HG03469 (cell line): ENCODE results near the gene SP1.
A peak's percentile ranks its signal among the peaks of the same experiment; 100 is the strongest.
"Not testable (repeated sequence)": the region's sequence is repeated elsewhere in the genome, so short reads cannot be mapped to it uniquely, and the experiment has no call there.

Experiments
- ATAC-seq: cut with Tn5 transposase; IDR thresholded peaks from one replicate; pipeline ENCODE4 v1.9.1; 2021; ENCODE audit warnings: mild to moderate bottlenecking, moderate library complexity, moderate number of reproducible peaks; ENCODE audit not compliant: unreplicated experiment

The SP1 gene

DNA sequence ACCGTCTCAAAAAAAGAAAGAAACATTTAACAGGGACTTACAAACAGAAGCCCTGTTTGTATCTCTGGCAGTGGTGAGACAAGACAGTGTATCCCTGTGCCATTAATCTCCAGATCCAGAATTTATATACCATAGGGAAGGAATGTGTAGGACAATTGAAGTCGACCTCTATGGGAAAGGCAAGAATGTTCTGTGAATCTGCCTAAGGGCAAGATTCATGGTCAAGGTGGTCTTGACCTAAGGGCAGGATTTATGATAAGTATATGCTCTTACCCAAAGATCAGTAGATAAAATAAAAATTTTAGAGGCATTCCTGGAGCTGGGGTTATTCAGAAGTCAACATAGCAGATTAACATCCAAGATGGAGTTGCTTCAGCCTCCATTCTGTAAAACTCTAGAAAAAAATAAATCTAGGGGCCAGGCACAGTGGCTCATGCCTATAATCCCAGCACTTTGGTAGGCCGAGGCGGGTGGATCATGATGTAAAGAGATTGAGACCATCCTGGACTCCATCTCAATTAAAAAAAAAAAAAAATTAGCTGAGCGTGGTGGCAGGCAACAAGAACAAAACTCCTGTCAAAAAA is 21.0 kb upstream of the SP1 start:
- no peak for ATAC-seq

DNA sequence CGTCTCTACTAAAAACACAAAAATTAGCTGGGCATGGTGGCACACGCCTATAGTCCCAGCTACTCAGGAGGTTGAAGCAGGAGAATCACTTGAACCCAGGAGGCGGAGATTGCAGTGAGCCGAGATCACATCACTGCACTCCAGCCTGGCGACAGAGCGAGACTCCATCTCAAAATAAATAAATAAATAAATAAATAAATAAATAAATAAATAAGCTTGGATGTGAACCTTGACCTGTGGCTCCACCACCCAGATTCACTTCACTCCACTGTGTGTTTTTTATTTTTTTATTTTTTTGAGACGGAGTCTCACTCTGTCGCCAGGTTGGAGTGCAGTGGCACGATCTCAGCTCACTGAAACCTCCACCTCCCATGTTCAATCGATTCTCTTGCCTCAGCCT is 18.3 kb upstream of the SP1 start:
- not testable (repeated sequence) for ATAC-seq

DNA sequence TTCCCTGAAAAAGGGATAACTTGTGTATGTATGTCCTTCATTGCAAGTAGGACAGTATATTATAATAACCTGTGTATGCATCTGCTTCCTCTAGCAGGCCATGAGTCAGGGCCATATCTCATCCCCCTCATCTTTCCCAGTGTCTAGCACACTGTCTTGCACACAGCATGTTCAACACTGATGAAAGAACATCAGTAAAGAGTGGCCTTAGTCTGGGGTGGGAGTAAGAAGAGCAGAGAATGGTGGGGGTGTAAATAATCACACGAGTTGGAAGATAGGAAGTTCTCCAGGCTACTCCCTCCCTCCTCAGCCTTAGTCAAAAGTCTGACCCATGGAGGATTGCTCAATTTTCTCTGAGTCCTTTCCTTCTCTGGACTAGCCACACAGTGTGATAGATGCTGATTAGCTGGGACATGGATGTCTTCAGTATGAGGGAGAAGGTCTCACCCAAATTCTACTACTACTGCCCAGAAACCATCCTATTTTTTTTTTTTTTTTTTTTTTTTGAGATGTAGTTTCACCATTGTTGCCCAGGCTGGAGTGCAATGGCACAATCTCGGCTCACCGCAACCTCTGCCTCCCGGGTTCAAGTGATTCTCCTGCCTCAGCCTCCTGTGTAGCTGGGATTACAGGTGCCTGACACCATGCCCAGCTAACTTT is 14.6 kb upstream of the SP1 start:
- ATAC-seq, result no peak

DNA sequence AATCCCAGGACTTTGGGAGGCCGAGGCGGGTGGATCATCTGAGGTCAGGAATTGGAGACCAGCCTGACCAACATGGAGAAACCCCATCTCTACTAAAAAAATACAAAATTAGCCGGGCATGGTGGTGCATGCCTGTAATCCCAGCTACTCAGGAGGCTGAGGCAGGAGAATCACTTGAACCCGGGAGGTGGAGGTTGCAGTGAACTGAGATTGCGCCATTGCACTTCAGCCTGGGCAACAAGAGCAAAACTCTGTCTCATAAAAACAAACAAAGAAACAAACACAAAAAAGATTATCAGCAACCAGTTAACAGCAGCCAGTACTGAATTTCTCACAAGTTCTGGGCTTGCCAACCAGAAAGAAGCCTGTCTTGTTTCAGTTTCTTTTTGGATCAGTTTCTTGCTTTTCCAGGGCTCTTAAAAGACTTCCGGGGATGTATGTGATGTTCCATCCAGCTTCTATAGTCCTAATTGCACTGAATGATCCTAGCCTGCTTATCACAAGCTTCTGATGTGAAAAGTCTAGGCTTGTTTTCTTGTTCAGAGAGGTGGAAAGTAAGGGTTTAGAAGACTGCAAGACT is 6.3 kb upstream of the SP1 start:
- not testable (repeated sequence) for ATAC-seq

DNA sequence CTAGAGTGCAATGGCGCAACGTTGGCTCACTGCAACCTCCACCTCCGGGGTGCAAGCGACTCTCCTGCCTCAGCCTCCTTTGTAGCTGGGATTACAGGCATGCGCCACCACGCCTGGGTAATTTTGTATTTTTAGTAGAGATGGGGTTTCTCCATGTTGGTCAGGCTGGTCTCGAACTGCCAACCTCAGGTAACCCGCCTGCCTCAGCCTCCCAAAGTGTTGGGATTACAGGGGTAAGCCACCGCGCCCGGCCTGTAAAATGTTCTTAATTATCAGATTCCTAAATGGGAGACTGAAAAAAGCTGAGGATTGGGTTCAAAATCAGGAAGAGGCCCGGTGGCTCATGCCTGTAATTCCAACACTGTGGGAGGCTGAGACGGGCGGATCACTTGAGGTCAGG is 5.7 kb upstream of the SP1 start:
- not testable (repeated sequence) for ATAC-seq

DNA sequence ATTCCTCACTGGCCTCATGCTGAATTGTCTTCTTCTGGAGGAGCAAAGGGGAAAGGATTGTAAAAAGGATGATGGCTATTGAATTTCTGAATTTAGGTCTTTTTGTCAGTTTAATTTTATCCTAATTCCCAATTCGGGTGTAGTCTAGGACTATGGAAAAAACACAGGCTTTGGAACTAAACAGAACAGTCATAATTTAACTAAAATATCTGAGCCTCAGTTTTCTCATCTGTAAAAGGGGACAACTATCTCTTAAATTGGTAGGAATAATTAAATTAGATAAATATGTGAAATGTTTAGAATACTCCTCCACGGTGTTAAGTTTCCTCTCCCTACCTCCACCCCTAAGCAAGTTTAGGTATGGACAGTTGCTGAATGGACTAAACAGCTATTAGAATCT is 3.2 kb upstream of the SP1 start:
- ATAC-seq, result no peak

DNA sequence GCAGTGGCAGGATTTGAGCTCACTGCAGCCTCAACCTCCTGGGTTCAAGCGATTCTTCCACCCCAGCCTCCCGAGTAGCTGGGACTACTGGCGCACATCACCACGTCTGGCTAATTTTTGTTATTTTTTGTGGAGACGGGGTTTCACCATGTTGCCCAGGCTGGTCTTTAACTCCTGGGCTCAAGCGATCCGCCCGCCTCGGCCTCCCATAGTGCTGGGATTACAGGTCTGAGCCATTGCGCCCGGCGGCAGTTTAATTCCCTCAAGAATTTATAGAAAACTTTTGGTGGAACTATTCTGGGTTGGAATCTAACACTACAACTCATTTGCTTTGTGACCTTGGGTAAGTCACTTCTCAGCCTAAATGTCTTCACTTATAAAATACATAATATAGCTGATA is 1.8 kb upstream of the SP1 start:
- ATAC-seq, result no peak

DNA sequence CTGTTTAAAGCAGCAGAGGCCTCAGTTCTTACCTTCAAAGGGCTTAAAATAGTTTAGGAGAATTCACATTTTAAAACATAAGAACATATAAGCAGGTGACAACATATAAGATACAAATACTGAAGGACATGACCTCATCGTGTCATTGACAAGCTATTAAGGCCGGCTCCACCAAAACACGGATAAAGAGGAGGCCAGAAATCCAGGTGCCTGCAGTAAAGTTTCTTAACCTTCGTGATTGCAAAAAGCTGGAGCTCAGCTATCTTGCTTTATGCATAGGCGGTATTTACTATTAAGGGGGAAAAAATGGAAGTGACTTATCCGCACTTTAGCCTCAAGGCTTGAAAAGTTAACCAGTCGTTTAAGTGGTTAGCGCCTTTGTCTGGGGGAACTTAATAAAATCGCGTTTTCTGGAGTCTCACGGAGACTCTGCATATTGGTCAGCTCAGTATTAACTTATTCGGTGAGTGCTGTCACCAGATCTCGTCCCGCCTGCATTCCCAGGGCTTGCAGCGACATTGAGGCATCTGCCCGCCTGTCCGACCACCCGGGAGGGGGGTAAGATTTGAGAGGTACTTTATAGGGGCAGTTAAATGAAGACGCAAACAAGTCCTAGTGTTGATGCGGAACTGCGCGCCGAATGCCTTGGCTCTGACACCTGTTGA is 1.1 kb upstream of the SP1 start:
- ATAC-seq, result no peak

DNA sequence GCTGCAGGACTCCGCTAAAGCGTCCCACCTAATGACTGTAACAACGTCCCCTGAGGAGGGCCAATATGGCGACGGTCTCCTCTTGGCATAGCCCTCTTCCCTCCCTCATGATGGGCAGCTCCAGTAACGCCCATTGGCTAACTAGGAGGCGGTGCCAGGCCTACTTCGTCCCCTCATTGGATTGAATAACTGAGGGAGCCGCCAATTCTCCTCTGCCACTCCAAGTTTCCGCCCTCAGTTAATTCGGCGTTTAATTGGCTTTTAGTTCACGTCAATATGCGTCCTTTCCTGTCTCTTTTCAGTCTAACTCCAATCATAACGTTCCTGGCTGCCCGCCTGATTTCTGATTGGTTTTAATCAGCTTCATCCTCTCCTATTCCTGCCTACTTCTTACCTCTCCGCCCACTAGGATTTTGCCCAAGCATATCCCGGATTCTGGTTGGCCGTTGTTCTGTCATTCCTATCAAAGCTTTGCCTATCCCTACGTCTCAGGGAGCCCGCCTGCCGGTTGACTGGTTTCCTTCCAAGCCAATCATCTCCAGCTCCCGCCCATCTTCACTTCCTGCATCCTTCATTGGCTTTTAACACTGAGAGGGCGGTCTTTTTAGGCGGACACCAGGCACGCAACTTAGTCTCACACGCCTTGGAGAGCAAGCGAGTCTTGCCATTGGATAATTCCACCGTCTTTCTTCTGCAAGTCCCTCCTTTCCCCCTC is 430 bp upstream of the SP1 start:
- ATAC-seq, result peak; percentile 54

DNA sequence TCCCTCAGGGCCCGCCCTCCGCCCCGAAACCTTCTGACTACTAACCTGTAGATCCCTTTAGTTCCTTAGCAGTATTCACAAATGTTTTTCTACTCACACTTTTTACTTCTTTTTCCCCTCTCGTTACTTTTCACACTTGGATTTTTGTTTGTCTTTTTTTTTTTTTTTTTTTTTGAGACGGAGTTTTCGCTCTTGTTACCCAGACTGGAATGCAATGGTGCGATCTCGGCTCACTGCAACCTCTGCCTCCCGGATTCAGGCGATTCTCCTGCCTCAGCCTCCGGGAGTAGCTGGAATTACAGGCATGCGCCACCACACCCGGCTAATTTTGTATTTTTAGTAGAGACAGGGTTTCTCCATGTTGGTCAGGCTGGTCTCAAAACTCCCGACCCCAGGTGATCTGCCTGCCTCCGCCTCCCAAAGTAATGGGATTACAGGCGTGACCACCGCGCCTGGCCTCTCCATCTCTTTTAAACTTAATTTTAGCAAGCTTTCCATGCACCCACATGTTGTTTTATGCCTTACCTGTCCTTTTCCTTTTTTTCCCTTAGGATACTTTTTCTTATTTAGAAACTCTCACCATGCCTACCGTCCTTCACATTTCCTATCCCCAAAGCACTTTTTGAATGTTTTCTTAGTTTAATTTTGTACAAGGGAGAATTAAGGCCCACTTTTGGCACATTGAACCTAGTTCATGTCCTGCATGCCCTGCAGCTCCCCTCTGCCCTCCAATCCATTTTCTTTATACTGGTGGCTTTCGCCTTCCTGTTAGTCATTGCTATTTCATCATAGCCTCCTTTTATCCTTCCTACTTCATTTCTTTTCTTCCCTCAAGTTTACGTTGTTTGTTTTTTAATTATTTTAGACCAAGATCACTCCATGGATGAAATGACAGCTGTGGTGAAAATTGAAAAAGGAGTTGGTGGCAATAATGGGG is 1.1 kb downstream of the SP1 start:
- no peak for ATAC-seq

DNA sequence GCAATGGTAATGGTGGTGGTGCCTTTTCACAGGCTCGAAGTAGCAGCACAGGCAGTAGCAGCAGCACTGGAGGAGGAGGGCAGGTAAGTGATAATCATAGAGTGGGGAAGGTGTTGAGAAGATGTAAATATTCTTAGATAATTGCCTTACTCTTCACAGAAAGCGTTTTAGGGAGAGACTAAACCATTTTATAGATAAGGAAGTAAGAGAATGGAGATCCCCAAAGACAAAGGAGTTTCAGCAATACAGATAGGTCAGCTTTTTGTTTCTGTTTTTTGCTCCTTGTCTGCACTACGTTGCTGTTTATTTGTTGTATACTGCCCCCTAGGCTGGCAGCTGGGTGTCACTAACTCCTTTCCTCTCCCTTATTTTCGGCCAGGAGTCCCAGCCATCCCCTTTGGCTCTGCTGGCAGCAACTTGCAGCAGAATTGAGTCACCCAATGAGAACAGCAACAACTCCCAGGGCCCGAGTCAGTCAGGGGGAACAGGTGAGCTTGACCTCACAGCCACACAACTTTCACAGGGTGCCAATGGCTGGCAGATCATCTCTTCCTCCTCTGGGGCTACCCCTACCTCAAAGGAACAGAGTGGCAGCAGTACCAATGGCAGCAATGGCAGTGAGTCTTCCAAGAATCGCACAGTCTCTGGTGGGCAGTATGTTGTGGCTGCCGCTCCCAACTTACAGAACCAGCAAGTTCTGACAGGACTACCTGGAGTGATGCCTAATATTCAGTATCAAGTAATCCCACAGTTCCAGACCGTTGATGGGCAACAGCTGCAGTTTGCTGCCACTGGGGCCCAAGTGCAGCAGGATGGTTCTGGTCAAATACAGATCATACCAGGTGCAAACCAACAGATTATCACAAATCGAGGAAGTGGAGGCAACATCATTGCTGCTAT is 2.0 kb downstream of the SP1 start:
- no peak for ATAC-seq

DNA sequence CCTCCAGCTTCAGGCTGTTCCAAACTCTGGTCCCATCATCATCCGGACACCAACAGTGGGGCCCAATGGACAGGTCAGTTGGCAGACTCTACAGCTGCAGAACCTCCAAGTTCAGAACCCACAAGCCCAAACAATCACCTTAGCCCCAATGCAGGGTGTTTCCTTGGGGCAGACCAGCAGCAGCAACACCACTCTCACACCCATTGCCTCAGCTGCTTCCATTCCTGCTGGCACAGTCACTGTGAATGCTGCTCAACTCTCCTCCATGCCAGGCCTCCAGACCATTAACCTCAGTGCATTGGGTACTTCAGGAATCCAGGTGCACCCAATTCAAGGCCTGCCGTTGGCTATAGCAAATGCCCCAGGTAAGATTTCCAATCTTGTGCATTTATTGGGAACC is 3.3 kb downstream of the SP1 start:
- ATAC-seq, result no peak

DNA sequence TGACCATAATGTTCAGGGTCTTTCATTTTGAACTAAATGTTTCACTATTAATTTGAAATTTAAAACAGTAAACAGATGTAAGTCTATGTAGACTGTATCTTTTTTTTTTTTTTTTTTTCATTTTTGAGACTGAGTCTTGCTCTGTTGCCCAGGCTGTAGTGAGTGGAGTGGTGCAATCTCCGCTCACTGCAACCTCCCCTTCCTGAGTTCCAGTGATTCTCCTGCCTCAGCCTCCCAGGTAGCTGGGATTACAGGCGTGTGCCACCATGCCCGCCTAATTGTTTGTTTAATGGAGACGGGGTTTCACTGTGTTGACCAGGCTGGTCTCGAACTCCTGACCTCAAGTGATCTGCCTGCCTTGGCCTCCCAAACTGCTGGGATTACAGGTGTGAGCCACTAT is 6.4 kb downstream of the SP1 start:
- ATAC-seq, result not testable (repeated sequence)

DNA sequence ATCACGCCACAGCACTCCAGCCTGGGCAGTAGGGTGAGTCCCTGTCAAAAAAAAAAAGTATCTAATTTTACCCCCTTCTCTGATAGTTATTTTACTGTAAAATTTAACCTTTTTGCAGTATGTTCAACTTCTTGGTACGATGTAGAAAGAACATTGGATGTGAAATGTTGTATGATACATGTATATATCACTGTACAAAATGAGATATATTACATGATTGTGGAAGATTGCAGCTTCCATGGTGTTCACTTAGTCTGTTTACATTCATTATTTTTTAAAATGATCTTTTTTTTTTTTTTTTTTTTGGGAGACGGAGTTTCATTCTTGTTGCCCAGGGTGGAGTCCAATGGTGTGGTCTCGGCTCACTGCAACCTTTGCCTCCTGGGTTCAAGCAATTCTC is 9.0 kb downstream of the SP1 start:
- no peak for ATAC-seq

DNA sequence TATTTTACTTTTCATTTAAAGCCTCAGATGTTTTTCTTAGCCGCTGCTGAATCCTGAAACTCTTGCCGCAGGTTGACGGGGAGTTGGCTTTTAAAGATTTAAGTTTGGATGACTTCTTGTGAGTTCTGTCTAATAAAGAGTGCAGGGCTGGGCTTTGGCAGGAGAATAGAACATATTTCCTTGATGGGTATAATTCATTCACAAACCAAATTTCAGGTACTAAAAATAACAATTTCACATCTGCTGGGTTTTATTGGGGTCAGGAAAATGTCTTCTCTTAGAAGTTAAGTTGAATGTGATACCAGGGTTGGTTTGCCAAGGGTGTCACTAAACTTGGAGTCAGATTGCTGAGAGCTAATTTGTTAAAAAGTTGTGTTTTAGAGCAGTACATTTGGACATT is 9.7 kb downstream of the SP1 start:
- ATAC-seq, result no peak

DNA sequence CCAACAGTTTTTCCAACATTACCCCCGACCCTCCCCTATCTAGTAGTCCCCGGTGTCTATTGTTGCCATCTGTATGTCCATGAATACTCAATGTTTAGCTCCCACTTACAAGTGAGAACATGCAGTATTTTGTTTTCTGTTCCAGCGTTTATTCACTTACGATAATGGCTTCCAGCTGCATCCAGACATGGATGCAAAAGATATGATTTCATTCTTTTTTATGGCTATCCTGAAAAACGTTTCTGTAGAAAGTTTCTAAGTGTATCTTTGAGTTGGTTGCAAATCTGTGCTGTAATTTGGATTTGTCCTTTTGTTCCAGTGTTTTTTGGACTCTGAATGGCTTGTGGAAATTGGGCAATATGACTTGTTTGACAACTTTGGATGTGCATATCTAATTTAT is 11.7 kb downstream of the SP1 start:
- no peak for ATAC-seq

DNA sequence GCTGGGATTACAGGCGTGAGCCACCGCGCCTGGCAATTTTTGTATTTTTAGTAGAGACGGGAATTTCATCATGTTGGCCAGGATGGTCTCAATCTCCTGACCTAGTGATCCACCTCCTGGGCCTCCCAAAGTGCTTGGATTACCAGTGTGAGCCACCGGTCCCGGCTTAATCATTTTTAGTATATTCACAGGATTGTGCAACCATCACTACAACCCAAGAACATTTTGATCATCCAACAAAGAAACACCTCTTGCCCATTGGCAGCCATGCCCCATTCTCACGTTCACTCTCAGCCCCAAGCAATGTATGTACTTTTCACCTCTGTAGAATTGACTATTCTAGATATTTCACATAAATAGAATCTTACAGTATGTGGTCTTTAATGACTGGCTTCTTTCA is 19.9 kb downstream of the SP1 start:
- no peak for ATAC-seq

DNA sequence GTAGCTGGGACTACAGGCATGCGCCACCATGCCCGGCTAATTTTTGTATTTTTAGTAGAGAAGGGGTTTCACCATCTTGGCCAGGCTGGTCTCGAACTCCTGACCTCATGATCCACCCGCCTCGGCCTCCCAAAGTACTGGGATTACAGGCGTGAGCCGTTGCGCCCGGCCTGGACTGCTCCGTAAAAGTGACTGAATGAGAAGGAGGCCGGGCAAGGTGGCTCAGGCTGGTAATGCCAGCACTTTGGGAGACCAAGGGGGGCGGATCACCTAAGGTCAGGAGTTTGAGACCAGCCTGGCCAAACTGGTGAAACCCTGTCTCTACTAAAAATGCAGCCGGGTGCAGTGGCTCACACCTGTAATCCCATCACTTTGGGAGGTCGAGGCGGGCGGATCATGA is 22.4 kb downstream of the SP1 start:
- ATAC-seq, result not testable (repeated sequence)

DNA sequence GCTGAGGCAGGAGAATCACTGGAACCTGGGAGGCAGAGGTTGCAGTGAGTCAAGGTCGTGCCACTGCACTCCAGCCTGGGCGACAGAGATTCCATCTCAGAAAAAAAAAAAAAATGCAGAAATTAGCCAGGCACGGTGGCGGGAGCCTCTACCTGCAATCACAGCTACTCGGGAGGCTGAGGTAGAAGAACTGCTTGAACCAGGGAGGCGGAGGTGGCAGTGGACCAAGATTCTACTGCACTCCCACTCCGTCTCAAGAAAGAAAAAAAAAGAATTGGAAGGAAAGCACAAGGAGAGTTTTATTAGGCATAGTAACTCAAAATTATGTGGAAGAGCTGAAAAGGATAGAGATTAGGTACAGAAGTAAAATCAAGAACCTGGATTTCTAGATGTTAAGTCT is 22.9 kb downstream of the SP1 start:
- ATAC-seq, result no peak
